MCF 10A (cell line): ENCODE results near the gene TMEM214. TPM values are rescaled to one million over a fixed set of nuclear protein-coding genes. Genes with fewer than 3 reads are reported as not detected.

ENCODE experiments used
- BruUV-seq: library from RNA; stranded (reverse); fragments of 400-500 nt; replicated peaks from 2 replicates; lab custom pipeline; 2021; lab: Mats Ljungman, UMichigan
- CTCF ChIA-PET: fragments of 300-600 bp; sonication (Branson Sonifier 250); formaldehyde crosslinking; extraction: SDS; loops from one replicate; lab custom pipeline; 2021; ENCODE audit warnings: antibody characterized with exemption, inconsistent platforms; lab: Yijun Ruan, JAX
- POLR2A ChIA-PET: fragments of 300-600, 350-650 bp; sonication (Branson Sonifier 250); formaldehyde crosslinking; extraction: SDS; loops from one replicate; lab custom pipeline; 2020; ENCODE audit warnings: antibody characterized with exemption, inconsistent platforms; lab: Yijun Ruan, JAX
- DNase-seq: peaks from one replicate; pipeline ENCODE4 v3.0.0-alpha.2; 2018; ENCODE audit not compliant: unreplicated experiment
- H3K27ac Mint-ChIP-seq: one replicate; pipeline ENCODE4 v1.8.0; 2022; ENCODE audit warnings: mild to moderate bottlenecking, low read depth, mixed read lengths; ENCODE audit not compliant: unreplicated experiment
- H3K27me3 Mint-ChIP-seq: one replicate; pipeline ENCODE4 v1.8.0; 2022; ENCODE audit warnings: mixed read lengths; ENCODE audit not compliant: insufficient read depth, unreplicated experiment
- H3K36me3 Mint-ChIP-seq: one replicate; pipeline ENCODE4 v1.8.0; 2022; ENCODE audit warnings: mild to moderate bottlenecking, moderate library complexity, mixed read lengths; ENCODE audit not compliant: insufficient read depth, unreplicated experiment
- H3K4me1 Mint-ChIP-seq: one replicate; pipeline ENCODE4 v1.8.0; 2022; ENCODE audit warnings: mixed read lengths; ENCODE audit not compliant: insufficient read depth, unreplicated experiment
- H3K4me3 Mint-ChIP-seq: one replicate; pipeline ENCODE4 v1.8.0; 2022; ENCODE audit warnings: mild to moderate bottlenecking, moderate library complexity, mixed read lengths; ENCODE audit not compliant: unreplicated experiment
- H3K9me3 Mint-ChIP-seq: one replicate; pipeline ENCODE4 v1.8.0; 2022; ENCODE audit warnings: mixed read lengths; ENCODE audit not compliant: unreplicated experiment
- intact Hi-C: fragments of 100-400 bp; cut with micrococcal nuclease; formaldehyde crosslinking; loops from 2 replicates; pipeline ENCODE4 v1.14.1; 2022
- total RNA-seq: library from RNA; stranded (reverse); gene quantifications from 2 replicates; pipeline ENCODE4 v1.2.3, GENCODE V29; 2022
- TF ChIP-seq, protein P1 (sequence below): fragments of 200-600 bp; IDR thresholded peaks from one replicate; pipeline ENCODE4 v1.8.0; 2022; ENCODE audit warnings: antibody characterized with exemption, mild to moderate bottlenecking; ENCODE audit not compliant: unreplicated experiment

TMEM214 gene
- total RNA-seq, 1 experiment from 2014 or later: 118 TPM

DNA sequence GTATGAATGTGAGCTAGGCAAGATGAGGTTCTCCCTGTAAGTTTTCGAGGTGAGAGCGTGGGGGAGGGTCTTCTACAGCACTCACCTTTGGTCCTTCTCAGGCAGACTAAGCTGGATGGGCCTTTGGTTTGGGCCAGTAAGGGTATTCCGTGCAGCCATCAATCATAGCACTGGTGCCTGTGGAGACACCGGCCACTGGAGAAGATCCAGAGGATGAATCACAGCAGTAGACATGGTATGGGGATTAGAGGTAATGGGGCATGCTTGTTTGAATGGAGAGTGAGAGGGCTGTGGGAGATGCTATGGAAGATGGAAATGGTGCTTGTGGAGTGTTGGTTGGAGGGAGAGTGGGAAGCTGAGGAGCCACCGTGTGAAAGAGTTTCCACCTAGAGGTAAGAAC lies 46.2 kb upstream of the TMEM214 start:
- H3K4me1 Mint-ChIP-seq: peaks cover 19% of the 10 kb centered on the region
- H3K27ac Mint-ChIP-seq: no peak overlapping the region
- intact Hi-C loops: no loop called here

GRCh38 chr2:26988058-26988860 lies 44.5 kb upstream of the TMEM214 start:
- TF ChIP-seq, protein P1, sequence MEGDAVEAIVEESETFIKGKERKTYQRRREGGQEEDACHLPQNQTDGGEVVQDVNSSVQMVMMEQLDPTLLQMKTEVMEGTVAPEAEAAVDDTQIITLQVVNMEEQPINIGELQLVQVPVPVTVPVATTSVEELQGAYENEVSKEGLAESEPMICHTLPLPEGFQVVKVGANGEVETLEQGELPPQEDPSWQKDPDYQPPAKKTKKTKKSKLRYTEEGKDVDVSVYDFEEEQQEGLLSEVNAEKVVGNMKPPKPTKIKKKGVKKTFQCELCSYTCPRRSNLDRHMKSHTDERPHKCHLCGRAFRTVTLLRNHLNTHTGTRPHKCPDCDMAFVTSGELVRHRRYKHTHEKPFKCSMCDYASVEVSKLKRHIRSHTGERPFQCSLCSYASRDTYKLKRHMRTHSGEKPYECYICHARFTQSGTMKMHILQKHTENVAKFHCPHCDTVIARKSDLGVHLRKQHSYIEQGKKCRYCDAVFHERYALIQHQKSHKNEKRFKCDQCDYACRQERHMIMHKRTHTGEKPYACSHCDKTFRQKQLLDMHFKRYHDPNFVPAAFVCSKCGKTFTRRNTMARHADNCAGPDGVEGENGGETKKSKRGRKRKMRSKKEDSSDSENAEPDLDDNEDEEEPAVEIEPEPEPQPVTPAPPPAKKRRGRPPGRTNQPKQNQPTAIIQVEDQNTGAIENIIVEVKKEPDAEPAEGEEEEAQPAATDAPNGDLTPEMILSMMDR: no peak
- Mint-ChIP-seq H3K9me3 (no peaks in the 10 kb centered on the region), H3K4me3 (no peak overlapping the region), H3K27me3 (no peaks in the 10 kb centered on the region), H3K4me1 (peaks cover 14% of the 10 kb centered on the region), H3K27ac (no peak overlapping the region), H3K36me3 (peaks cover 5% of the 10 kb centered on the region)
- no TSS peak for BruUV-seq
- peak; percentile 43 for DNase-seq
- ChIA-PET CTCF (interaction anchor here (0.6 to 5.2 kb wide), 5 partner anchors 22 to 970 kb away, joined by 3 to 25 read pairs (median 7); no protein-coding TSS in a partner anchor), POLR2A (interaction anchor here (0.7 to 1.7 kb wide), 3 partner anchors 17 to 159 kb away, joined by 3 to 5 read pairs (median 3); no protein-coding TSS in a partner anchor)
- intact Hi-C loops: no loop called here

More for the DNA sequence above, 46.2 kb upstream of the TMEM214 start:
- no TSS peak for BruUV-seq
- Mint-ChIP-seq H3K36me3 (peaks cover 5% of the 10 kb centered on the region), H3K4me3 (no peak overlapping the region), H3K27me3 (no peaks in the 10 kb centered on the region), H3K9me3 (no peaks in the 10 kb centered on the region)
- POLR2A ChIA-PET: interaction anchor here (0.6 kb wide), 1 partner anchor 13 kb away, joined by 3 read pairs; no protein-coding TSS in a partner anchor
- TF ChIP-seq, protein P1: no peak
- CTCF ChIA-PET: interaction anchor here (0.5 to 5.2 kb wide), 5 partner anchors 24 to 297 kb away, joined by 3 to 25 read pairs (median 4); no protein-coding TSS in a partner anchor
- DNase-seq: peak; percentile 13

DNA sequence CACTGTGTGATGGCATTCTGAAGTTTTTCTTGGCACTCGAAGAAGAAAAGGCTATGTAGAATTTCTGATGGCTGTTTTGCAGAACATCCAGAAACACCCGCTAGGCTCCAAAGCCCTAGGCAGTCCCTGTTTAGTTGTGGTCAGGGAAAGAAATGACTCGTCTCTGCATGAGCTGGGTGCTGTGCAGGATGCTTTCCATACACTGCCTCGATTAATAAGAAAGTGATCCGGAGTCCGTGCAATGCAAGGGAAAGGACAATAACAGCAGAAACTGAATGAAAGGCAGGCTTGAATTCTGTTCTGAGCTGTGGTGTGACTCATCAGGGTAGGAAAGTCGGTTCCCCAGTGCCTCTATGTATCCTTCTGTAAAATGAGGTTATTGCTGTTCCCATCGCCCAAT lies 43.6 kb upstream of the TMEM214 start:
- CTCF ChIA-PET: interaction anchor here (3.2 to 5.2 kb wide), 2 partner anchors 27 kb away, joined by 13 to 25 read pairs; no protein-coding TSS in a partner anchor
- POLR2A ChIA-PET: interaction anchor here (1.0 to 1.1 kb wide), 2 partner anchors 13 to 18 kb away, joined by 4 to 5 read pairs; no protein-coding TSS in a partner anchor
- Mint-ChIP-seq H3K4me3 (no peak overlapping the region), H3K27ac (no peak overlapping the region), H3K9me3 (no peaks in the 10 kb centered on the region), H3K27me3 (no peaks in the 10 kb centered on the region), H3K4me1 (peaks cover 14% of the 10 kb centered on the region), H3K36me3 (peaks cover 5% of the 10 kb centered on the region)
- peak; percentile 4 for DNase-seq
- TF ChIP-seq, protein P1: no peak
- intact Hi-C loops: no loop called here
- no TSS peak for BruUV-seq

DNA sequence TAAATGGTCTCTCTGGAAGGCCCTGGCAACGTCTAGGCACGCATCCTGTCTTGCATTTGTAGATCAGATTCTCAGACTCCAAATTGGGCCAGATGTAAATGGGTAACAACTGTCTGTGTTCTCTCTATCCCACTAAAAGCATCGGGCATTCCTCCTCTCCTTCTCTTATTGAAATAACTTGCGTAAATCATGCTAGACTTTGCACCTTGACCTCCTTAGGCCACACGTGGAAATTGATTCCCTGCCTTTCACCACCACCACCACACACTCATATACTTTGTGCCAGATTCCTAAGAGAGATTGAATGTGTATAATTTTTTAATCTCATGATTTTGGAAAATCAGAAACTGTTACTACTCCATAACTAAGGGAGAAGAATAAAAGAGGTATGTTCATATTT lies 41.0 kb upstream of the TMEM214 start:
- ChIA-PET CTCF (interaction anchor here (0.5 kb wide), 1 partner anchor 13 kb away, joined by 4 read pairs; no protein-coding TSS in a partner anchor), POLR2A (interaction anchor here (1.2 kb wide), 1 partner anchor 13 kb away, joined by 4 read pairs; no protein-coding TSS in a partner anchor)
- Mint-ChIP-seq H3K27ac (no peak overlapping the region), H3K27me3 (no peaks in the 10 kb centered on the region), H3K4me3 (no peak overlapping the region), H3K36me3 (no peaks in the 10 kb centered on the region), H3K9me3 (no peaks in the 10 kb centered on the region), H3K4me1 (peaks cover 7% of the 10 kb centered on the region)
- no TSS peak for BruUV-seq
- TF ChIP-seq, protein P1: no peak
- no peak for DNase-seq
- intact Hi-C loops: no loop called here
